ENCODE data around the gene XRCC4. TPM values are rescaled to one million over a fixed set of nuclear protein-coding genes. Genes with fewer than 3 reads are reported as not detected.

XRCC4 gene
- total and polyA plus RNA-seq, 7 donors, result 1.6 to 7.9 (median 3.2) TPM

GRCh38 chr5:83388608-83389007 lies 311.3 kb downstream of the XRCC4 start:
- ATAC-seq (no peak), DNase-seq (no peak)
- no peaks in the 10 kb centered on the region for H3K27me3 ChIP-seq (ENCODE audit: insufficient read depth in 3 of 3, low read length in 2 of 3)
- peaks cover 7% of the 10 kb centered on the region for H3K9me3 ChIP-seq
- H3K4me1 ChIP-seq, result no peaks in the 10 kb centered on the region
- no peak for TF ChIP-seq CTCF (IDR thresholded peaks at IDR 0.05)
- H3K4me3 ChIP-seq, result no peak overlapping the region
- no peak overlapping the region for H3K27ac ChIP-seq
- intact Hi-C loops (cut with DNase I), result no loop called here
- no peaks in the 10 kb centered on the region for H3K36me3 ChIP-seq (ENCODE audit: insufficient read depth in 1 of 2, low read depth in 1 of 2)

GRCh38 chr5:83392766-83393503 lies 315.6 kb downstream of the XRCC4 start:
- no peak for ATAC-seq
- Histone ChIP-seq H3K4me3 (no peak overlapping the region), H3K36me3 (ENCODE audit: insufficient read depth in 1 of 2, low read depth in 1 of 2) (no peaks in the 10 kb centered on the region), H3K9me3 (no peaks in the 10 kb centered on the region), H3K27me3 (ENCODE audit: insufficient read depth in 3 of 3, low read length in 2 of 3) (no peaks in the 10 kb centered on the region), H3K4me1 (no peaks in the 10 kb centered on the region), H3K27ac (no peak overlapping the region)
- WGBS, 3 donors, result 85 to 89% (median 86%) methylated on average over 9 of the region's 9 CpGs
- intact Hi-C loops (cut with DNase I), result no loop called here
- TF ChIP-seq CTCF (IDR thresholded peaks at IDR 0.05), result no peak
- DNase-seq, result no peak

GRCh38 chr5:83393504-83393866 lies 316.1 kb downstream of the XRCC4 start:
- WGBS, 3 donors, result 85 to 94% (median 90%) methylated on average over 1 of the region's 1 CpG
- no peak for TF ChIP-seq CTCF (IDR thresholded peaks at IDR 0.05)

GRCh38 chr5:83394190-83394589 lies 316.8 kb downstream of the XRCC4 start:
- H3K4me1 ChIP-seq, result no peaks in the 10 kb centered on the region
- TF ChIP-seq CTCF (IDR thresholded peaks at IDR 0.05), result no peak
- no peaks in the 10 kb centered on the region for H3K27me3 ChIP-seq (ENCODE audit: insufficient read depth in 3 of 3, low read length in 2 of 3)
- DNase-seq (no peak), ATAC-seq (no peak)
- H3K27ac ChIP-seq, result no peak overlapping the region
- no peaks in the 10 kb centered on the region for H3K9me3 ChIP-seq
- no peaks in the 10 kb centered on the region for H3K36me3 ChIP-seq (ENCODE audit: insufficient read depth in 1 of 2, low read depth in 1 of 2)
- intact Hi-C loops (cut with DNase I), result no loop called here
- WGBS, 3 donors, result 93 to 96% (median 94%) methylated on average over 2 of the region's 2 CpGs
- H3K4me3 ChIP-seq, result no peak overlapping the region

More at GRCh38 chr5:83393504-83393866, 316.1 kb downstream of the XRCC4 start:
- H3K9me3 ChIP-seq, result no peaks in the 10 kb centered on the region
- no peaks in the 10 kb centered on the region for H3K27me3 ChIP-seq (ENCODE audit: insufficient read depth in 3 of 3, low read length in 2 of 3)
- H3K4me3 ChIP-seq, result no peak overlapping the region
- no peak for ATAC-seq
- H3K4me1 ChIP-seq, result no peaks in the 10 kb centered on the region
- no peak for DNase-seq
- H3K27ac ChIP-seq, result no peak overlapping the region
- intact Hi-C loops (cut with DNase I), result no loop called here
- H3K36me3 ChIP-seq (ENCODE audit: insufficient read depth in 1 of 2, low read depth in 1 of 2), result no peaks in the 10 kb centered on the region

- 67 to 71% (median 68%) methylated on average over 1 of the region's 1 CpG for WGBS, 3 donors
- no peaks in the 10 kb centered on the region for H3K27me3 ChIP-seq (ENCODE audit: insufficient read depth in 3 of 3, low read length in 2 of 3)
- intact Hi-C loops (cut with DNase I), result no loop called here
Measured at GRCh38 chr5:83396662-83397061, 319.3 kb downstream of the XRCC4 start.

More at GRCh38 chr5:83396662-83397061, 319.3 kb downstream of the XRCC4 start:
- Histone ChIP-seq H3K9me3 (no peaks in the 10 kb centered on the region), H3K27ac (no peak overlapping the region), H3K4me1 (no peaks in the 10 kb centered on the region), H3K4me3 (no peak overlapping the region), H3K36me3 (ENCODE audit: insufficient read depth in 1 of 2, low read depth in 1 of 2) (no peaks in the 10 kb centered on the region)
- TF ChIP-seq CTCF (IDR thresholded peaks at IDR 0.05), result no peak
- DNase-seq, result no peak
- no peak for ATAC-seq

Measured in psoas muscle (tissue), 8 donors.